Thymus (tissue), 11 donors: ENCODE data around the gene HOXB9. TPM values are rescaled to one million over a fixed set of nuclear protein-coding genes. Genes with fewer than 3 reads are reported as not detected.

Experiments
- DNase-seq, 9 donors: peaks; one replicate each; pipeline ENCODE4 v3.0.0-alpha.2; 2013; ENCODE audit warnings: low spot score in 9 of 9, low read depth in 6 of 9, missing footprints in 1 of 9
- H3K27ac ChIP-seq, 2 donors: one replicate each; pipeline ENCODE4 v1.5.1; 2013; ENCODE audit warnings: control low read depth in 1 of 2, low read depth in 1 of 2, low read length in 1 of 2, mild to moderate bottlenecking in 1 of 2, moderate library complexity in 1 of 2
- H3K27me3 ChIP-seq, 2 donors: one replicate each; pipeline ENCODE4 v1.5.1; 2013; ENCODE audit warnings: low read length in 1 of 2; ENCODE audit not compliant: control insufficient read depth in 2 of 2, insufficient read depth in 1 of 2
- H3K36me3 ChIP-seq, 2 donors: one replicate each; pipeline ENCODE4 v1.5.1; 2013; ENCODE audit warnings: low read length in 1 of 2, mild to moderate bottlenecking in 1 of 2, moderate library complexity in 1 of 2; ENCODE audit not compliant: control insufficient read depth in 2 of 2, insufficient read depth in 2 of 2
- H3K4me1 ChIP-seq, 2 donors: one replicate each; pipeline ENCODE4 v1.5.1; 2013; ENCODE audit warnings: low read length in 2 of 2; ENCODE audit not compliant: control insufficient read depth in 2 of 2, insufficient read depth in 2 of 2
- H3K4me3 ChIP-seq, 2 donors: one replicate each; pipeline ENCODE4 v1.5.1; 2013; ENCODE audit warnings: low read length in 2 of 2, control low read depth in 1 of 2, mild to moderate bottlenecking in 1 of 2
- H3K9me3 ChIP-seq, 2 donors: one replicate each; pipeline ENCODE4 v1.5.1; 2013; ENCODE audit warnings: low read length in 1 of 2, mild to moderate bottlenecking in 1 of 2; ENCODE audit not compliant: control insufficient read depth in 2 of 2, insufficient read depth in 1 of 2
- WGBS: extraction: QIAGEN DNeasy Blood & Tissue Kit; methylation state at CpG from one replicate; pipeline ENCODE4 v1.1.7; 2013; 5-methylcytosine and 5-hydroxymethylcytosine counted together
- polyA plus RNA-seq: library from polyadenylated mRNA; stranded (reverse); fragments of 200-250 nt; gene quantifications from one replicate; pipeline ENCODE4 v1.2.3, GENCODE V29; 2013
- total RNA-seq: library from RNA; stranded (reverse); fragments of 120-200 nt; gene quantifications from one replicate; pipeline ENCODE4 v1.2.4, GENCODE V29; 2013
- donor health status: healthy.

HOXB9 gene
- total and polyA plus RNA-seq, 2 donors: 0.05 to 0.27 TPM

DNA sequence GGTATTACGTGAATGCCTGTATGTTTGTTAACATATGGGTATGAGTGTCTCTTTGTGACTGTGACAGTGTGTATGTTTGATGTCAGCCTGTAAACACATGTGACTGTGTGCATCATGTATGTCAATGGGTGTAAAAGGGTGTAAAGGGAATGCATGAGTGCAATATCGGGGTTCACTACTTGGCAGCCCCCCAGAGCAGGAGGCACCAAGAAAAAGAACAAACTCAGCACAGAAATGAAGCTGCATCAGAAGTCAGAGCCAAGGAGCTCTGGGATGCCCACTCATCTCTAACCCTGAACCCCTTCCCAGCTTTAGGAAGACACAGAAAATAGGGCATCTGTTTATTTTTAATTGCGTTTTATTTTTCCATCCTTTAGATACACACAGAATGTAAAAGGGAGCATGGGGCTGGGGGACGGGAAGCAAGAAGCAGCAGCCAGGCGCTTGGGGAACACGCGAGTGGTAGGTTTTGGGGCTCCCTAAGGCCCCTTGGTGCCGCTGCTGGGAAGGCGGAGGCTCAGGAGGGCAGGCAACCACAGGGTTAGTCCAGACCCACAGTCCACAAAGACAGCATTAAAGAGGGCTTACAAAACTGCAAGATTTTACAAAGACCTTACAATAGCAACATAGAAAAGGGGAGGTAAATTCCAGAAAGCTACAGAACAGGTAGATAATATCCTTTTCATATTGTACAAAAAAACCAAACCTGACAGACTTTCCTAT lies 19.1 kb downstream of the HOXB9 start:
- DNase-seq: no peak
- peaks cover 11 to 24% of the 10 kb centered on the region in 2 donors for H3K4me1 ChIP-seq

DNA sequence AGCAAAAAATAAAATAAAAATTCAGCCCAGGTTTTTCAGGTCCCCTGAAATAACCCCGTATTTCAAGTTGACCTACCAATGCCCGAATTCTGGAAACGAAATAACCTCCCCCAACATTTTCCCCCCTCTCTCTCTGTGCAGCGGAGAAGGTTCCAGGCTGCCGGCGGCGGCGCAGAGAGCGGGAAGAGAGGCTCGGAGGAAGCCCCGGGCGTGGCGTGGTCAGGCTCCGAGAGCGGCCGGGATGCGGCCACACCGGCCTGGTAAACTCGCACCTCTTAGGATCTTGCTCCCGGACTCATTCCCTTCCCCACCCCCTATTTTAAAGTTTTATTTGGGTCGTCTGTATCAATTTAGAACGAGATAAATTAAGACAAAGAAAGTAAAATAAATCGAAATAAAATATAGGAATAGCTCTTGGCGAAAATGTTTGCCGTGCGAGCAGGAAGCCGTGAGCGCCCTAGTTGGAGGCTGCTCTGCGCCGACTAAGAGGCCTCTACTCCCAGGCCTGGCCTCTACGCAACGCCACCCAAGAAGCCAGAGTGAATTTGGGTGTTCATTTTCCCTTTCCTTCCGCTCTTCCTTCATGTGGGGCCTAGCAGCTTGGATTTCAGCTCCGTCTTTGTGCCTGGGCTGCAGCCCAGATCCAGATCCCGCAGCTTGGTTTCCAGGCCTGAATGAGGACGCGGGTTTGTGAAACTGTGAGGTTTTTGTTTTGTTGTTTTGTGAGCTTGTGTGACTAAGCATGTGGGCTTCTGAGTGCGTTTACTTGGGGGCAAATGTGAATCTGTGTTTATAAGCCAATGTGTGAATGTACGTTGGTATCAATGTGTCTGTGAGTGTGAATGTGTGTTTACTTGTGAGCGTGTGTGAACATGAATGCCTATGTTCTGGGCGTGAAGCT lies 19.9 kb downstream of the HOXB9 start:
- Histone ChIP-seq H3K36me3 (no peaks in the 10 kb centered on the region), H3K4me1 (peaks cover 11 to 17% of the 10 kb centered on the region in 2 donors), H3K27ac (no peak overlapping the region), H3K9me3 (peaks cover 0 to 33% of the 10 kb centered on the region in 2 donors), H3K4me3 (no peak overlapping the region), H3K27me3 (peaks cover 87 to 100% of the 10 kb centered on the region in 2 donors)
- 93% methylated on average over 41 of the region's 41 CpGs for WGBS
- DNase-seq: no peak

More for the DNA sequence above, 19.1 kb downstream of the HOXB9 start:
- Histone ChIP-seq H3K27ac (no peak overlapping the region), H3K36me3 (no peaks in the 10 kb centered on the region), H3K4me3 (no peak overlapping the region), H3K9me3 (peaks cover 0 to 30% of the 10 kb centered on the region in 2 donors), H3K27me3 (peaks cover 86 to 100% of the 10 kb centered on the region in 2 donors)
- 94% methylated on average over 9 of the region's 9 CpGs for WGBS

DNA sequence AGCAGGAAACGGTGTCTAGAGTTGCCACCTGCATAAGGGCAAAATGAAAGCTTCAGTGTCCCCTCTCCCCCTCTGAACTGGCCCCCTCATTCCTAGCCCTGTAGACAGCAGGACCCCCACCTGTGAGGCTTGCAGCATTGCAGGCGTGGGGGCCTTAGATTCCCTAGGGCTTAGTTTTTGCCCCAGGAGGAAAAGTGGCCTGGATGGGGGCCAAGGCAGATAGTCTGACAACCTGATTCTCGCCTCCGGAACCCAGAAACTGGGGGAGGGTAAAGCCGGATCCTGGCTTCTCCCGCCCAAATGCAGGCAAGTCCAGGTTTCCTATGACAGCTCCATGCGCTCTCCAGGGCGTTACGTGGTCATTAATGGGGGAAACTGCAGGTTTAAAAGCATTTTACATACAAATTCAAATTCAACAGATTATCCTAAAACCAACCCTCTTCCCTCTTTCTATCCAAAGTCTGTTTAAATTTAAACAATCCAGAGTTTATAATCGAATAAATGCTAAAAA lies 20.7 kb downstream of the HOXB9 start:
- H3K27me3 ChIP-seq: peaks cover 86 to 100% of the 10 kb centered on the region in 2 donors
- no peak overlapping the region for H3K27ac ChIP-seq
- WGBS: 88% methylated on average over 10 of the region's 10 CpGs
- no peaks in the 10 kb centered on the region for H3K36me3 ChIP-seq
- no peak overlapping the region for H3K4me3 ChIP-seq
- H3K4me1 ChIP-seq: peaks cover 5 to 9% of the 10 kb centered on the region in 2 donors
- no peak for DNase-seq
- H3K9me3 ChIP-seq: peaks cover 0 to 29% of the 10 kb centered on the region in 2 donors

DNA sequence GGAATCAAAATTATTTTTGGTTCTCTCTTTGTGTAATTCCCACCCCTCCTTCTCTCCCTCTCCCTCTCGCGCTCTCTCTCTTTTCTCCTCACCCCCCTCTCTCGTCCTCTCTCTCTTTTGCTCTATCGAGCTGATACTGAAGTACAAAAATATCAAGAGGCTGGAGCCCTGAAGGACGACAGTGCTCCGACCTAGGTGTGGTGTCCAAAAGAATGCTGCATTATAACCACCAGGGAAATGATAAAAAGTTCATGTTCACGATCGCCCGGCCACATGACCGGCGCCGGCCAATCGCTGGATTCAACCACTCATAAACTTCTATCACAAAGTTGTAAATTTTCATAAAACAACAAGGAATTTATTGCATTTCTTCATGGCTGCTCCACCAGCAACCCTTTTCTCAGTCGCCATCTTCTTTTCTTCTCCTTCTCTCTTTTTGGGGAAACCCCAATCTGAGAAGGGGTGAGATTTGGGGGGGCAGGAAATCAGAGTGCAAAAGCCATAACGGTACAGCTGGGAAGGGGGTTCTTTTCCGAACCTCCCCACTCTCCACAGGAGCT lies 21.3 kb downstream of the HOXB9 start, which contains the start of gene HOXB6:
Gene HOXB6 (minus strand): TSS at position 217 of the 560 bp plus-strand sequence. CDS start 6,836 bp downstream, outside the sequence.
- no peaks in the 10 kb centered on the region for H3K36me3 ChIP-seq
- peaks cover 86 to 100% of the 10 kb centered on the region in 2 donors for H3K27me3 ChIP-seq
- 62% methylated on average over 16 of the region's 16 CpGs for WGBS
- DNase-seq: no peak
- H3K4me1 ChIP-seq: peaks cover 0 to 3% of the 10 kb centered on the region in 2 donors
- no peak within 1 kb of the TSS for H3K27ac ChIP-seq
- peaks cover 0 to 22% of the 10 kb centered on the region in 2 donors for H3K9me3 ChIP-seq
- no peak within 1 kb of the TSS for H3K4me3 ChIP-seq

DNA sequence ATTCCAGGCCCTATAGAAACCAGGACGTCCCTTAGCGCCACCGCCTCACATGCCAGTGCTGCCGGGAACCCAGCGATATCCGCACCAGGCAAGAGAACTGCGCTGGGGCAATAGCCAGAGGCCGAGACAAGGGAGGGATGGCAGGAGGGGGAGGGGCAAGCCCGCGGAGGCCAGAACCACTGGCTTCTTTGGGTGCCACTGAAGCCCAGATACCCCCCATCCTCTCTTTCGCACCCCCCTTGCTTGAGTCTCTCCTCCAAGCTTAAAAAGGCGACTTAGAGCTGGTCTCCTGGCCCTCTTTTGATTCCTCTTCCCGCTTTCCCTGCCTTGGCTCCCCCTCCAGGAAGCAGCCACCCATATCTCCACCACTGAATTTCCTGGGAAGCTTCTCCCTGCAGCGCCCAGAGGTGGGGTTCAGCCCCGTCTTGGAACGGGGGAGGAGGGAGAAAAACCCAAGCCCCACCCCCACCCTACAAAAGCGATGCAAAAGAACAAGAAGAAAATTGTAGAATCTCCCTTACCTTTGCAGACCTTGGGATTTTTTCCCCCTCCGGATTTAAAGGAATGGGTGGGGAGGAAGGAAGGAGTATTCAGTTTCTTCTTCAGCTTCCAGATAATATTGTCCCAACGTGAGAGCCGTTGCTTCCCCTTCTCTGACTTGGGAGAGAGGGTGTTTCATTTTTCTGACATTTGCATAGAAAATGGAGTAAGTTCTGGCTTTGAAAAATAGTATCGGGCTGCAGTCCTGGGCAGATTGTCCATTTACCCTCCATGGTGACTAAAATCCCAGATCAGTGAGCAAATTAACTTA lies 22.0 kb downstream of the HOXB9 start:
- H3K27ac ChIP-seq: no peak overlapping the region
- H3K9me3 ChIP-seq: peaks cover 0 to 21% of the 10 kb centered on the region in 2 donors
- no peak for DNase-seq
- WGBS: 39% methylated on average over 21 of the region's 21 CpGs
- no peaks in the 10 kb centered on the region for H3K36me3 ChIP-seq
- peaks cover 0 to 2% of the 10 kb centered on the region in 2 donors for H3K4me1 ChIP-seq
- H3K4me3 ChIP-seq: no peak overlapping the region
- H3K27me3 ChIP-seq: peaks cover 86 to 100% of the 10 kb centered on the region in 2 donors

DNA sequence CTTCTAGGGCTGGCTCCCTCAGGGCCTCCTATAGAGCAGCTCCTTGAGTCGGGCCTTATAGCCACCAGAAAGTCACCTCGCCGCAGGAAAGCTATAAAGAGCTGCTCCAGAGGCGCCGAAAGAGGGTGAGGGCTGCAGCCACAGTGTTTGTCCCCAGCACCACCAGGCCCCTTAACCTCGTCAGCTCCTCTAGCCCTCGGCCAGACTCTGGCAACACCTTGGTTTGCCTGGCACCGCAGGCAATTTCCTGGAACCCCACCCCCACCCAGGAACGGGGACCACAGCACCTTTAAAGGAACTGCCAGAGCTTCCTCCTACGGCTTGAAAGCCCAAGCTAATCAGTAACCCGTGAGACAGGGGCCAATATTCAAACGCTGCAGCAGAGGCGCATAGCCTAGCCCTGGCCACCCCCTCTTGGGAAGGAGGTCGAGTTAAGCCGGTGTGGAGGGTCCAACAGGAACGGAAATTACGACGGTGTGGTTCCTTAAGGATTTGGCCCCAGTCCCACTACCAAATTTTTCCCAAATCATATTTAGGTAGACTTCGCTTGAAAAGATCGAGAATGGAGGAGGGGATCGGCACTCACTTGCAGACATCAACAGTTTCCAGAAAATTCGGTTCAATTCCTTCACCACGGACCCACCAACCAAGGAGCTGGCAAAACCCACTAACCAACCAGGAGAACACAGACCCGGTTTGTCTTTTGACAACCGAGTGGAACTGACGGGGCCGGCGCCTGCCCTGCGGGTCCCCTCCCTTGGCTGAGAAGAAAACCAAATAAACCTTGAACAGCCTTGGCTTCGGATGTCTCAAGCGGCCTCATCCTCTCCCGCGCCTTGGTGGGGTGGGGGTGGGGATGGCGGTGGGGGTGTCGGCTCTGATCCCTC lies 24.4 kb downstream of the HOXB9 start:
- Histone ChIP-seq H3K36me3 (no peaks in the 10 kb centered on the region), H3K9me3 (peaks cover 0 to 25% of the 10 kb centered on the region in 2 donors), H3K4me3 (no peak overlapping the region), H3K27ac (no peak overlapping the region), H3K27me3 (peaks cover 95 to 100% of the 10 kb centered on the region in 2 donors), H3K4me1 (peaks cover 0 to 15% of the 10 kb centered on the region in 2 donors)
- 42% methylated on average over 35 of the region's 35 CpGs for WGBS
- DNase-seq: no peak

DNA sequence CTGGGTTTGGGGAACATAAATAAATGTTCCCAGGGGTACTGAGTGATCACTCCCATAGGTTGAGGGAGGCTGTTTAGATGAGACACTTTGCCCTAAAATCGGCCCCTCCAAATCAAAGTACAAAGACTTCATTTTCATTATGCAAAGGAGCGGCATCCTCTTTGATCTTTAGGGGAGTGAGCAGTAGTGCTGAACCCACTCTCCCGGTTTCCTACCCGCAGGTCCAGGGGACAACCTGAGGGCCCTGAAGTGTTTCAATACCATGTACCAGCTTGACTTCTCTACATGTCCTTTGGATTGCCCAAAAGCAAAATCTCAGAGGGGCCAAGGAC lies 25.0 kb downstream of the HOXB9 start:
- Histone ChIP-seq H3K4me3 (no peak overlapping the region), H3K27ac (no peak overlapping the region), H3K9me3 (peaks cover 0 to 25% of the 10 kb centered on the region in 2 donors), H3K36me3 (no peaks in the 10 kb centered on the region), H3K4me1 (peaks cover 0 to 20% of the 10 kb centered on the region in 2 donors), H3K27me3 (peaks cover 97 to 100% of the 10 kb centered on the region in 2 donors)
- WGBS: 88% methylated on average over 4 of the region's 4 CpGs
- DNase-seq: no peak
